ENCODE data around the gene UBN1.

UBN1 gene

GRCh38 chr16:4879049-4879448, 31.8 kb downstream of the UBN1 start:
- Histone ChIP-seq H3K27ac (ENCODE audit: poor library complexity, severe bottlenecking) (no peak overlapping the region), H3K36me3 (ENCODE audit: low read depth) (peaks cover 99% of the 10 kb centered on the region), H3K9me3 (ENCODE audit: severe bottlenecking) (no peaks in the 10 kb centered on the region), H3K4me3 (ENCODE audit: severe bottlenecking) (no peak overlapping the region), H3K27me3 (ENCODE audit: insufficient read depth, poor library complexity, severe bottlenecking) (no peaks in the 10 kb centered on the region), H3K4me1 (ENCODE audit: insufficient read depth, poor library complexity, severe bottlenecking) (peaks cover 14% of the 10 kb centered on the region)
- TF ChIP-seq CTCF (IDR thresholded peaks at IDR 0.05; ENCODE audit: poor library complexity, severe bottlenecking) = no peak
- ATAC-seq (ENCODE audit: low read depth) (no peak), DNase-seq (ENCODE audit: low spot score) (no peak)

GRCh38 chr16:4880006-4880580, 32.8 kb downstream of the UBN1 start:
- Histone ChIP-seq H3K4me1 (ENCODE audit: insufficient read depth, poor library complexity, severe bottlenecking) (peaks cover 14% of the 10 kb centered on the region), H3K27me3 (ENCODE audit: insufficient read depth, poor library complexity, severe bottlenecking) (no peaks in the 10 kb centered on the region), H3K36me3 (ENCODE audit: low read depth) (peaks cover 99% of the 10 kb centered on the region), H3K9me3 (ENCODE audit: severe bottlenecking) (no peaks in the 10 kb centered on the region), H3K4me3 (ENCODE audit: severe bottlenecking) (no peak overlapping the region), H3K27ac (ENCODE audit: poor library complexity, severe bottlenecking) (no peak overlapping the region)
- no peak for TF ChIP-seq CTCF (IDR thresholded peaks at IDR 0.05; ENCODE audit: poor library complexity, severe bottlenecking)
- no peak for DNase-seq (ENCODE audit: low spot score)
- no peak for ATAC-seq (ENCODE audit: low read depth)

GRCh38 chr16:4882000-4882632, 34.8 kb downstream of the UBN1 start:
- no peak for TF ChIP-seq CTCF (IDR thresholded peaks at IDR 0.05; ENCODE audit: poor library complexity, severe bottlenecking)
- H3K4me1 ChIP-seq (ENCODE audit: insufficient read depth, poor library complexity, severe bottlenecking) = peaks cover 14% of the 10 kb centered on the region
- peaks cover 99% of the 10 kb centered on the region for H3K36me3 ChIP-seq (ENCODE audit: low read depth)
- H3K27me3 ChIP-seq (ENCODE audit: insufficient read depth, poor library complexity, severe bottlenecking) = no peaks in the 10 kb centered on the region
- H3K4me3 ChIP-seq (ENCODE audit: severe bottlenecking) = no peak overlapping the region
- no peak for ATAC-seq (ENCODE audit: low read depth)
- H3K9me3 ChIP-seq (ENCODE audit: severe bottlenecking) = no peaks in the 10 kb centered on the region
- peak overlapping the region; percentile 68 for H3K27ac ChIP-seq (ENCODE audit: poor library complexity, severe bottlenecking)
- DNase-seq (ENCODE audit: low spot score) = no peak

DNA sequence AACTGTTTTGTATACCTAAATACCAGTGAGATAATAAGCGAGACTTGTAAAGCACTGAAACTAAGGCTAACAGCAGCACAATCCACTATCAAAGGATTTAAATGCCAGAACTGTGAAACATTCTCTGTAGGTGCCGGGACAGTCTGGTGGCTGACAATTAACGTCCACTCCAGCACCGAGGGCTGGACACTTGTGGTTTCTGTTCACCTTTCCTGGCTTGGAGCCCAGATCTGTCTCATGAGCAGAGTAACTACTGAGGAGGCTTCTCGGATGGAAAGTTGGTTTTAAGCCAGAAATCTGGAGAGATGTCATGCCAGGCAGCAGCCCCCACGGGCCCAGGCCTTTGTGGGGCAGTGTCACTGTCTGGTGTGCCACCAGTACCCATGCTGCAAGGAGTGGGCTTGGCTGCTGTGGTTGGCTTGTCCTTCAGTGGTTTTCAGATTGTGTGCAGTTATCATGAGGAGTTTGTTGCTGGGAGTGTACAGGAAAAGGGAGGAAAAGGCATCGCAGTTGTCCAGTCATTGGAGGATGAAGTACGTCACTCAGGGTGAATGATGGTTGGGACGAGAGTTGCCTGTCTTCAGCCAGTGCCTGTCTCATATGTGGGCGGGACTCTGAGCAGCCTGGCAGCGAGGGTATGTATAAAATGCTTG, 35.5 kb downstream of the UBN1 start:
- peaks cover 99% of the 10 kb centered on the region for H3K36me3 ChIP-seq (ENCODE audit: low read depth)
- H3K4me3 ChIP-seq (ENCODE audit: severe bottlenecking) = no peak overlapping the region
- DNase-seq (ENCODE audit: low spot score) (peak; percentile 90), ATAC-seq (ENCODE audit: low read depth) (peak; percentile 86)
- H3K4me1 ChIP-seq (ENCODE audit: insufficient read depth, poor library complexity, severe bottlenecking) = peaks cover 14% of the 10 kb centered on the region
- H3K9me3 ChIP-seq (ENCODE audit: severe bottlenecking) = no peaks in the 10 kb centered on the region
- no peak for TF ChIP-seq CTCF (IDR thresholded peaks at IDR 0.05; ENCODE audit: poor library complexity, severe bottlenecking)
- peak overlapping the region; percentile 68 for H3K27ac ChIP-seq (ENCODE audit: poor library complexity, severe bottlenecking)
- no peaks in the 10 kb centered on the region for H3K27me3 ChIP-seq (ENCODE audit: insufficient read depth, poor library complexity, severe bottlenecking)

GRCh38 chr16:4883501-4883900, 36.2 kb downstream of the UBN1 start:
- TF ChIP-seq CTCF (IDR thresholded peaks at IDR 0.05; ENCODE audit: poor library complexity, severe bottlenecking) = no peak
- ATAC-seq (ENCODE audit: low read depth) (no peak), DNase-seq (ENCODE audit: low spot score) (no peak)
- Histone ChIP-seq H3K4me1 (ENCODE audit: insufficient read depth, poor library complexity, severe bottlenecking) (peaks cover 14% of the 10 kb centered on the region), H3K27me3 (ENCODE audit: insufficient read depth, poor library complexity, severe bottlenecking) (no peaks in the 10 kb centered on the region), H3K4me3 (ENCODE audit: severe bottlenecking) (no peak overlapping the region), H3K9me3 (ENCODE audit: severe bottlenecking) (no peaks in the 10 kb centered on the region), H3K27ac (ENCODE audit: poor library complexity, severe bottlenecking) (peak overlapping the region; percentile 68), H3K36me3 (ENCODE audit: low read depth) (peaks cover 99% of the 10 kb centered on the region)
